Stimulated activated CD4-positive, alpha-beta T cell treated with anti-CD3 and anti-CD28 coated beads, TNF-alpha, amount 100 ng/mL, for 4 hours (primary cell): ENCODE results near the gene TTC21B.

ENCODE experiments used
- DNase-seq, 3 experiments: peaks; one replicate each; pipeline ENCODE4 v3.0.0-alpha.2; 2020; ENCODE audit warnings: low read depth in 3 of 3

TTC21B gene

GRCh38 chr2:165835363-165835762 is 118.2 kb downstream of the TTC21B start:
- no peak for DNase-seq

- no peak for DNase-seq
Observed at GRCh38 chr2:165833156-165833555, 120.4 kb downstream of the TTC21B start.

- DNase-seq = no peak
Observed at GRCh38 chr2:165827921-165828276, 125.7 kb downstream of the TTC21B start.

GRCh38 chr2:165827016-165827920 is 126.3 kb downstream of the TTC21B start:
- no peak for DNase-seq

GRCh38 chr2:165825041-165825440 is 128.5 kb downstream of the TTC21B start:
- DNase-seq = no peak
